Inflammatory macrophage treated with lipopolysaccharide for 4 hours (primary cell): ENCODE results near the gene DNAJC9.

Source experiments
- DNase-seq: peaks from one replicate; pipeline ENCODE4 v3.0.0-alpha.2; 2020

DNAJC9 gene

DNA sequence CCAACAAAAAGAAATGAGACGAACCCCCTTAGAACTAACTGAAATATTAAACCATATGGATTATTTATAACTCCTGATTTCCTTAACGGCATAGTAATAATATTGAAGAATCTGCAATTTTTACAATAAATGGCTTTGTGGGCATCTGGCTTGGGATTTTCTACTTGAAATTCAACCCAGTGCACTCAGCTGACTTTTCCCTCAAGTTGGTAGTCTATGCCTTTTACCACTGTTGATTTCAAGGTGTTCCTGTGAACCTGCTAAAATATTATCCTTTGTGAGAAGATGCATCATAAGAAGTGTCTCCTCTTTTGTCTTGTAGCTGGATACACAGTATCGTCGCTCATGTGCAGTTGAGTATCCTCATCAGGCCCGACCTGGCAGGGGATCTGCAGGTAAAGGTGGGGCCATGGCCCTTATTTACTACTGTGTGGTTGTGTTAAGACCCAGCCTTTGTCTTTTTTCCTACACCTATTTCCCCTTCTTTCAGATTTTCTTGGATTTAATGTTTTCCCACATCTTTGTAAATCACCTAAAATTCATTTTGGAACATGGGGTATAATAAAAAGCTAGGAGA, 8.0 kb downstream of the DNAJC9 start:
- DNase-seq: no peak

DNA sequence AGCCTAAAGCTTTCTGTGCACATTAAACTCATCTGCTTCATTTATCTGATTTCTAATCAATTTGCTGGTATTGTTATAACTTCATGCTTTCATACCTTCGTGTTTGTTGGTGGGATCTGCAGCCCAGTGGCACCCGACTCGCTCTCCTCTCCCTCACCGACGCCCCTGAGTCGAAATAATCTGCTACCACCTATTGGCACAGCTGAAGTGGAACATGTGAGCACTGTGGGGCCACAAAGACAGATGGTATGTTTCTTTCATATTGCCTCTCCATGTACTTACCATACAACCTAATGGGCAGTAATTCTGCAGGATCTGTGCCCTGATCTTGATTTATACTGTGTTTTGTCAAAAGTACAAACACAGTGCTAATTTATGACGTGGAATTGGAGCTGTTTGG, 12.4 kb downstream of the DNAJC9 start:
- no peak for DNase-seq

DNA sequence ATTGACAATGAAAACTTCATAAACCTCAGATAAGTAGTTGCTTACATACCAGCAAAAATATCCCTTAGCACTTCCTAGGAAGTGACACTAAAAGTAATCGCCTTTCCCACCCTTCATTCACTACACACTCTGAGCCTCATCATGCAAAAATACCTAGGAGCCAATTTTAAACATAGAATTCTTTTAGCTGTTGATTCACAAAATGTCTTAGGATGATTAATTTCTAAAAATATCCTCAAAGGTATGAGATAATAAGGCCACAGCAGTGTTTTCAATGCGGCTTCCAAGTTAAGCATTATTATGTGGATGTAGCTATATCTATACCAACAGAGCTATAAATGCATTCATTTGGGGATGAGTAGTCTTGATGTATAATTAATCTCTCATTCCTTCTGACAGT, 13.2 kb downstream of the DNAJC9 start:
- no peak for DNase-seq

DNA sequence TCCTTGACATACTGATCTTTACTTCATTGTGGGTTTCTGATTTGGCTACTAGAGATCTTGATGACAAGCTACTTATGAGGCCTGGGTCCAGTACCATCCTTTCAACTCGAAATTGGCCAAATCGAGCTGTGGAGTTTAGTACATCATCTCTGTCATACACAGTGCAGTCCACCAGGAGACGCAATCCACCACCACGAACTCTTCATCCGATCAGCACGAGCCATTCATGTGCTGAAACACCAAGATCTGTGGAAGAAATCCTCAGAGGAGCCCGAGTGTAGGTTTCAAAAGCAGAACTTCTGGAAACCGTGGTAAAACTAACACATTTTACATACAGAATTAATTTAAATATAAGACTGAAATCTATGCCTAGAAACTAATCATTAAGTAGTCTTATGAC, 14.2 kb downstream of the DNAJC9 start:
- DNase-seq: peak; percentile 6

DNA sequence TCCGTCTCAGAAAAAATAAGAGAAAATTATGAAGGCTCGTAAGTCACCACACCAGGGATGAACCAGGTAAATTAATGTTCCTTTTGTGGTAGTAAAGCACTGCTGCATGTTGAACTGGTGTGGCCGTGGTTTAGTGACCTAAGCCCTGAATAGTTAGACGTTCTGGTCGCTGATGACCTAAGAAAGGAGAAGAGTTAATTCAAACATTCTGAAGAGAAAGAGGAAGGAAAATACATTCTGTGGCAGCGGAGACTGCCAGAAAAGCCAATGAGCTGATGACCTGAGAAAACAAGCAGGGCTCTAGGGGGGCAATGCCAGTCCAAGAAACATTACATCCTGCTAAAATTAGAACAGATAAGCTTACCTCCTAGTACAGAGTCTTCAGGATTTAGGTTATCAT, 17.5 kb downstream of the DNAJC9 start:
- DNase-seq: peak; percentile 76

DNA sequence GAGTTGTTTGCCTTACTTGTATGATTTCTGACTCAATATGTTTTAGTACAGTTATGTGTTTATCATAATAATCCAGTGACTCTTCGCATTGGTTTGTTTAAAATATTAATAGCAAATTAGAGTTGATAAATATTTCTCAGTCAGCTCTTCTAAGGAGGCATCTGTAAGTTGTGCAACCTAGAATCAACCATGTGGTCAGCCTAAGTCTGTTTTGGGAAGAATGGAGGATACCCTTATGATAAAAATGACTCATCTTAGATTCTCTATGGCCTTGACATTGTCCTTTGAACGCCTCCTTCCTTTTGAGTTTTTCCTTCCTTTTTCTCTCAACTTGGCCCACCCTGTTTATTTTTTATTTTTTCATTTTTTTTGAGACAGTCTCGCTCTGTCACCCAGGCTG, 18.8 kb downstream of the DNAJC9 start:
- DNase-seq: peak; percentile 68

GRCh38 chr10:73226663-73227062, 20.4 kb downstream of the DNAJC9 start:
- DNase-seq: no peak

- no peak for DNase-seq
These were observed 21.5 kb downstream of the DNAJC9 start for GRCh38 chr10:73225518-73225917.

DNA sequence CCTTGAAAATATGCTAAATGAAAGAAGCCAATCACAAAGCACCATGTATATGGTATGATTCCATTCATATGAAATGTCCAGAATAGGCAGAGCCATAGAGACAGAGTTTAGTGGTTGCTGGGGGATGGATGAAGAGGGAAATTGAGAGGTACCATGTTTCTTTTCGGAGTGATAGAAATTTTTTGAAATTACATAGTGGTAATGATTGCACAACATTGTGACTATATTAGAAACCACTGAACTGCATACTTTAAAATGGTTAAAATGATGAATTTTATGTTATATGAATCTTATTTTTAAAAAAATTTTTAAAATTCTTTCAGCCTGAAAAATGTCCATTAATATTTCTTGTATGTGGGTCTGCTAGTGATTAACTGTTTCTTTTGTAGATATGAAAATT, 26.1 kb downstream of the DNAJC9 start:
- DNase-seq: no peak

DNA sequence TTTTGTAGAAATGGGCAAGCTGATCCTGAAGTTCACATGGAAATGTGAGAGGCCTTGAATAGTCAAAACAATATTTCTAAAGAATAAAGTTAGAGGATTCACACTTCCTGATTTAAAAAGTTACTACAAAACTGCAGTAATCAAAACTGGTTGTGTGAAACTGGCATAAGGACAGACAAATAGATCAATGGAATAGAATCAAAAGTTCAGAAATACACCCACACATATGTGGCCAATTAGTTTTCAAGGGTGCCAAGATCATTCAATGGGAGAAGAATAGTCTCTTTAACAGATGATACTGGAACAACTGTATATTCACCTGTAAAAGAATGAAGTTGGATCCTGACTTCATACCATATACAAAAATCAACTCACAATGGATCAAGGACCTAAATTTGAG, 27.7 kb downstream of the DNAJC9 start:
- DNase-seq: no peak

DNA sequence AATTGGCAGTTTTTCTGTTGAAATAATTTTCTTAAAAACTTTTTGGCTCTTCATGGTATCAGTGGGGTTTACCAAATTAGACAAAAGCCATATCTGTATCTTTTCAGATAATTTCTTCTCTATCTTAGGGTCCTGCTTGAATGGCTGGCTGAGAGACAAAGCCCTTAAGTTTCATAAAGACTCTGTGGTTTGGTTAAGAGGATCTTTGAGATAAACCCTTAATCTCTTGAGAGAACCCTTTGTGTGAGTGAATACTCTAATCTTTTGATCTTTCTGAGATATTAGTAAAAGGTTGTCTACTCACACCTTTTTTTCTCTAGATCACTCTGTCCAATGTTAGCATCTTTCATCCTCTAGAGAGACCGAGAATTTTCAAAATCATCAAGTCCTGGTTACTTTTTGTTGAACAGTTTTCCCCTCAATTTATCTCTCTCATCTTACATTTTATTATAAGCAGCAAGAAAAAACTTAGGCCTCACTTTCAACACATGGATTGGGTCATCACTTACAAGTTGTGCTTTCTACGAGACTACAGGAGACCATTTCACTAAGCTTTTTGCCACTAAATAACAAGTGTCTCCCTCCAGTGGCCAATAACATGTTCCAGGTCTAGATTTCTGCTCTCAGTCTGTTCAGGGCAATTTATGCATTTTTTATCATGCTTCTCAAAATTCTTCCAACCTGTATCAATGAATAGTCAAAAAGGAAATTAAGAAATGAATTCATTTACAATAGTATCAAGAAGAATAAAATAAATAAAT, 28.4 kb downstream of the DNAJC9 start:
- peak; percentile 12 for DNase-seq

GRCh38 chr10:73217628-73218027, 29.4 kb downstream of the DNAJC9 start:
- DNase-seq: no peak

DNA sequence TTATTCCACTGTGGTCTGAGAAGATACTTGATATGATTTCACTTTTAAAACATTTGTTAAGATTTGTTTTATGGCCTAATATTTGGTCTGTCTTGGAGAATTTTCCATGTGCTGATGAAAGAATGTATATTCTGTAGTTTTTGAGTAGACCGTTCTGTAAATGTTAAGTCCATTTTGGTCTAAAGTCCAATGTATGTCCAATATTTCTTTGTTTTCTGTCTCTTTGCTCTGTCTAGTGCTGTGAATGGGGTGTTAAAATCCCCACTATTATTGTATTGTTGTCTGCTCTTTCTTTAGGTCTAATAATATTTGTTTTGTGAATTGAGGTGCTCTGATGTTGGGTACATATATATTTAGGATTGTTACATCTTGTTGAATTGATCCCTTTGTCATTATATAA, 31.3 kb downstream of the DNAJC9 start:
- no peak for DNase-seq

DNA sequence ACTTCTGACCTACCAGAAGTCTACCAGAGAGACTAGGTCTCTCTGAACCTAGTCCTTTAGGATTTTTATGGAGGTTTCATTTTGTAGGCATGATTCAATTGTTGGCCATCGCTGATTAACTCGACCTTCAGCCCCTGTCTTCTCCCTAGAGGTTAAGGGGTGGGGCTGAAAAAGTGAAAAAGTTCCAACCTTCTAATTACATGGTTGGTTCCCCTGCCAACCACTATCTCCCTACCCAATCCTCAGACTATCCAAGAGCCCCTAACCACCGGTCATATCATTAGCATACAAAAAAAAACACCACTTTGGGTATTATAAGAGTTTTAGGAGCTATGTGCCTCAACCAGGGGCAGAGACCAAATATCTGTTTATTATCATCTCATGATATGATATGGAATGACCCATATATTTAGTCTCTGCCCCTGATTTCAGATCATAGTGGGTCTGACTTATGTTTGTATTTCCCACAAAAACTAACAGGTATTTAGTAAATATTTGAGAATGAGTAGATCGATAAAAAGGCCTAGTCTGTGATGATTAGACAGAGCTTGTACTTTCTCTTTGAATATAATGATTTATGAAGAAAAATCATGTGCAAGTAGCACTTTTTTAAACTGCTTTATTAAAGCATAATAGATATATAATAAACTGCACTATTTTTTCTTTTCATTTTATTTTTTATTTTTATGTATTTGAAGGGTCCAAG, 35.8 kb downstream of the DNAJC9 start:
- DNase-seq: no peak

DNA sequence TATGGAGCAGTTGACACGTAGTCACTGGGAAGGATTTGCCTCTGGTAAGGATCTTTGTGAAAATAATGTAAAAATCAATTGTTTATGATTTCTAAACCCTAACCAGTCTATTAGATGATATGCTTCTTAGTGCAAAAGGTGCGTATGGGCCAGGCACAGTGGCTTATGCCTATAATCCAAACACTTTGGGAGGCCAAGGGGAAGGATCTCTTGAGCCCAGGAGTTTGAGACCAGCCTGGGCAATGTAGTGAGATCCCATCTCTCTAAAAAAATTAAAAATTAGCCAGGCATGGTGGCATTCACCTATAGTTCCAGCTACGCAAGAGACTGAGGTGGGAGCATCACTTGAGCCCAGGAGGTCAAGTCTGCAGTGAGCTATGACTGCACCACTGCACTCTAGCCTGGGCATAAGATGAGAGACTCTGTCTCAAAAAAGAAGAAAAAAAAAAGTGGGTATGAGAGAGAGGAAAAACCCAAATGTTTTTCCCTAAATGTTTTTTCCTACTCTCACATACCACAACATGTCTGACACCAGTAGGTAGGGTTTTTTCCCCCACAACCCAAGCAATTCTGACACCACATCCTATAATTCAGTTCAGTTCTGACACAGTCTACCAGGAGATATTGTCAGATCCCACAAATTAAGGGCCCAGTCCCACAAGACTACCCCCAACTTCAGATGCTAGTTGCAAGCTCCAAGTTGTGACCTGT, 36.5 kb downstream of the DNAJC9 start:
- DNase-seq: no peak

DNA sequence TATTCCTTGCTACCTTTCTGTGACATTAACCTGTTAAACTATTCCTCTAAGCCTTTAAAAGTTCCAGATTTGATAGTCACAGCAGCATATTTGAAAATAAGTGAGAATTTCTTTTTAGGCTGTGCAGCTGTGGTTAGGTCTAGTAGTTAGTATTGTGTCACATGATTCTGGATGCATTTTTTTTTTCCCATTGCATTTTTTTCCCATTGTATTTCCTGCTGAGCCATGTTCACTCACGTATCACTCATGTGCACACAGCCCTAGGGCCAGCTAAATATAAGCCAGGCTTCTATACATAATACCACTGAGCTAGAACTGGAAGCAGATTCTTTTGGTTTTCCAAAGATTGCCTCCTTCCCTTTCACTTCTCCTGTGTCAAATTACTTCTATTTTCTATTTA, 37.4 kb downstream of the DNAJC9 start:
- DNase-seq: no peak

DNA sequence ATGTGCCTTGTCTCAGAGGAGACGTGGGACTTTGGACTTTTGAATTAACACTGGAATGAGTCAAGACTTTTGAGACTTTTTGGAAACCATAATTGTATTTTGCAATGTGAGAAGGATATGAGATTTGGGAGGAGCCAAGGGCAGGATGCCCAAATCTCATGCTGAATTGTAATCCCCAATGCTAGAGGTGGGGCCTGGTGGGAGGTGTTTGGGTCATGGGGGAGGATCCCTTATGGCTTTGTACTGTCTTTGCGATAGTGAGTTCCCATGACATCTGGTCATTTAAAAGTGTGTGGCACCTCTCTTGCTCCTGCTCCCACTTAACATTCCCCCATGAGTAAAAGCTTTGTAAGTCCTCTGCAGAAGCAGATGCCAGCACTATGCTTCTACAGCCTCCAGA, 39.2 kb downstream of the DNAJC9 start:
- DNase-seq: no peak

GRCh38 chr10:73206385-73206784, 40.7 kb downstream of the DNAJC9 start:
- peak; percentile 17 for DNase-seq

- DNase-seq: peak; percentile 26
These were observed 41.2 kb downstream of the DNAJC9 start for GRCh38 chr10:73205890-73206289.

DNA sequence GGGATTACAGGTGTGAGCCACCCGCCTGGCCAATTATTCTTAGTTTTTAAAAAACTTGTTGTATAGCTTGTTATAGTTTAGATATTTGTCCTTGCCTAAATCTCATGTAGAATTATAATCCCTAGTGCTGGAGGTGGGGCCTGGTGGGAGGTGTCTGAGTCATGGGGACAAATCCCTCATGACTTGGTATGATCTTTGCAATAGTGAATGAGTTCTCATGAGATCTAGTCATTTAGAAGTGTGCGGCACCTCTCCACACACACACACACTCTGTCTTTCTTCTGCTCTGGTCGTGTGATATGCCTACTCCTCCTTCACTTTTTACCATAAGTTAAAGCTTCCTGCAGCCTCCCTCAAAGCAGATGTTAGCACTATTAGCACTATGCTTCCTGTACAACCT, 42.0 kb downstream of the DNAJC9 start:
- peak; percentile 37 for DNase-seq
